M059J (cell line): ENCODE results near the gene IFNA2. TPM values are rescaled to one million over a fixed set of nuclear protein-coding genes. Genes with fewer than 3 reads are reported as not detected.
"Not testable (repeated sequence)": the region's sequence is repeated elsewhere in the genome, so short reads cannot be mapped to it uniquely, and the experiment has no call there.

Experiments
- DNase-seq: peaks from one replicate; pipeline ENCODE4 v3.0.0-alpha.2; 2012; ENCODE audit warnings: low read depth
- total RNA-seq: library from RNA; depleted of rRNA; stranded (reverse); fragments of >200 nt; shearing (Covaris generic); gene quantifications from 2 replicates; pipeline ENCODE4 v1.2.3, GENCODE V29; 2014; rRNA removed

IFNA2 gene
- total RNA-seq, 1 experiment from 2014 or later: not detected

DNA sequence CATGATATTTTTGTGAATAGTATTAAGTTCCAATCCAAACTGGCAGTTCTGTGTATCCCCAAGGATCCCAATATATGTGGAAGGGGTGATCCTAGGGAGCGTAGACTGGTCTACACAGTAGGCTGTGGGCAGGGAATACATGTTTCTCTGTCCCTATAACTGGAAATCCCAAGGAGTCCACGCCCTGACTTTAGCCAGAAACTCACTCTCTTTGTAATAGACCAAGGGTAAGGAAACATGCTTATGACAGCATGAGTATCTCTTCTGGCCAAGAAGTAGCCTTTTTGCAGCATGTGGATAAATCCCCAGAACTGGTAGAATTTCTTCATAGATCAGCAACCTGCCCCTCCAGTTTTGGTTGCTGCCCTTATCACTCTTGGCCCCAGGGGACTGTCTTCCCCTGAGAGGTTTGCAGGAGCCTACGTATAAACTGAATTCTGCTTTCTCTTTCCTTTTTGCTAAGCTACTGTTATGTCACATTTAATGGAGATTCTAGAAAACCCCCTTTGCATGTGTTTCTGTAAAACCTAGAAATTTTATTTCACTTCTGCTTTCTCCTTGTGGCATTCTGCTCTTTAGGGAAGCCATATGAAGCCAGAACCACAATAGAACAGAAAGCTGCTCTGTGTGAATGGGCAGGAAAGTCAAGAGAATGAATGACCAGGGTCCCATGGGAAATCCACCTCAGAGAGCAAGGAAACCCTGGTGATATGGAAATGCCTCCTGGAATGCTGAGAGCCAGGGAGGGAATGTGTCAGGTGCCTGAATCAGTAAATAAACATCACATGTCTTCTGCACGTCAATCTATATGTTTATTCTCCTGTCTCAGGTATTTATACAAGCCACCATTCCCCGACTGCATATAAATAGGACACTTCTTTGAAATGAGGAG, 3.5 kb downstream of the IFNA2 start:
- DNase-seq: peak; percentile 18

- DNase-seq: not testable (repeated sequence)
Measured at GRCh38 chr9:21371467-21371866, 13.7 kb downstream of the IFNA2 start.

- no peak for DNase-seq
Measured at GRCh38 chr9:21367957-21368356, 17.2 kb downstream of the IFNA2 start, which contains the start of gene IFNA13. Gene IFNA13, minus strand, starts transcription at chr9:21368057. Its CDS starts 47 bp downstream, at chr9:21368010.

DNA sequence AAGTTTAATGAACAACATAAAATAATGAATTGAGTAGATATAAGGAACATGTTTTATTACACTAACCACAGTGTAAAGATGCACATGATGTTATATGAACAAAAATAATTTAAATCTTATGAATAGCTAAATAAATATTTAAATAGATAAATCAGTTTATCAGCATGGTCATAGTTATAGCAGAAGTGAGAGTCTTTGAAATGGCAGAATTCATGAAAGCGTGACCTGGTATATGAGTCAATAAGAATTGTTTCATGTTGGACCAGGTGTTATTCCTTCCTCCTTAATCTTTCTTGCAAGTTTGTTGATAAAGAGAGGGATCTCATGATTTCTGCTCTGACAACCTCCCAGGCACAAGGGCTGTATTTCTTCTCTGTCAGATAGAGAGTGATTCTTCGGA, 18.0 kb downstream of the IFNA2 start:
- not testable (repeated sequence) for DNase-seq

- DNase-seq: no peak
Measured at GRCh38 chr9:21362287-21362686, 22.9 kb downstream of the IFNA2 start.

DNA sequence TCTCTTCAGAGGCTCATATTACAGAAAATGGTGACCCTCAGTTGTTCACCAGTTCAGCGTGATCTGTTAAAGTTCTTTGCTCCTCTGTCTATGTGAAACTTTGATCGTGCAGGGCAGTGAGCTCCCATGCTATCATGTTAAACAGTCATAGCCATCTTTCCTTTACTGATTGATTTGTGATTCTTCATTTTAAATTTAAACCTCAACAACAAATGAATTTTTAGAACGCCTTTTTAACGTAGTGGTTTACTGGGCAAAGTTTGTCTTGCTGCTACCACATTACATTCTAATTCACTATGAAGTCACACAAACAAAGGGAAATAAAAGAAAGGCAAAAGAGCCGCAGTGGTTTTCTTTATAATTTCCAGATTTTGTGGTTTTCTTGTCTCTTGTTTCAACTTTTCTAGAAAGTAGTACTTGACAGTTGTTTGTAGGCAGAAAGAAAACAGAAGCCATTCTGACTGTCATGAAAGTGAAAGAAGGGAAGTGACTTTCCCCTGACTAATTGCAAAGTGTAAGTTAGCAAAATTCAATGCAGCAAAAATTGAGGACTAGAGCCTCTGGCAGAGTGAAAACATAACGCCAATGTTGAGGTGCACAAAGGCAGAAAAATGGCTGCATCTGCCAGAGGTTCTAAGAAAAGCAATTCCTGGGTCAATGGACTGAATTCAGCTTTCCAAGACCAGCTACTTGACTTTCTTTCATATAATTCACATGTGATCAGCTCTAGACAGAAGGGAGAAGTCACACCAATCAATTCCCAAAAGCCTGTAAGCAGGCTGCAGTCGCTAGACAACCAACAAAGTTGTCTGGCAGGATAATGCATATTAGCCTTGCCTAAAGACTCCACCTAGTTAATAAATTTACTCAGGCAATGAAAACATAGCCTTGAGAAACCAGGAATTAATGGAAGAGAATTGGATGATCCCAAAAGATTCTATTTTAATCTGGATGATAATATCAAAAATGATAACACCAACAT, 27.4 kb downstream of the IFNA2 start:
- peak; percentile 37 for DNase-seq

- no peak for DNase-seq
Measured at GRCh38 chr9:21350787-21351186, 34.4 kb downstream of the IFNA2 start, which contains the start of gene IFNA6. Gene IFNA6, minus strand, starts transcription at chr9:21350887. Its CDS starts 0 bp downstream, at chr9:21350887.

GRCh38 chr9:21348430-21348970, 36.7 kb downstream of the IFNA2 start:
- DNase-seq: no peak

GRCh38 chr9:21340735-21341134, 44.5 kb downstream of the IFNA2 start:
- DNase-seq: no peak

GRCh38 chr9:21336457-21336856, 48.7 kb downstream of the IFNA2 start:
- peak; percentile 34 for DNase-seq

DNA sequence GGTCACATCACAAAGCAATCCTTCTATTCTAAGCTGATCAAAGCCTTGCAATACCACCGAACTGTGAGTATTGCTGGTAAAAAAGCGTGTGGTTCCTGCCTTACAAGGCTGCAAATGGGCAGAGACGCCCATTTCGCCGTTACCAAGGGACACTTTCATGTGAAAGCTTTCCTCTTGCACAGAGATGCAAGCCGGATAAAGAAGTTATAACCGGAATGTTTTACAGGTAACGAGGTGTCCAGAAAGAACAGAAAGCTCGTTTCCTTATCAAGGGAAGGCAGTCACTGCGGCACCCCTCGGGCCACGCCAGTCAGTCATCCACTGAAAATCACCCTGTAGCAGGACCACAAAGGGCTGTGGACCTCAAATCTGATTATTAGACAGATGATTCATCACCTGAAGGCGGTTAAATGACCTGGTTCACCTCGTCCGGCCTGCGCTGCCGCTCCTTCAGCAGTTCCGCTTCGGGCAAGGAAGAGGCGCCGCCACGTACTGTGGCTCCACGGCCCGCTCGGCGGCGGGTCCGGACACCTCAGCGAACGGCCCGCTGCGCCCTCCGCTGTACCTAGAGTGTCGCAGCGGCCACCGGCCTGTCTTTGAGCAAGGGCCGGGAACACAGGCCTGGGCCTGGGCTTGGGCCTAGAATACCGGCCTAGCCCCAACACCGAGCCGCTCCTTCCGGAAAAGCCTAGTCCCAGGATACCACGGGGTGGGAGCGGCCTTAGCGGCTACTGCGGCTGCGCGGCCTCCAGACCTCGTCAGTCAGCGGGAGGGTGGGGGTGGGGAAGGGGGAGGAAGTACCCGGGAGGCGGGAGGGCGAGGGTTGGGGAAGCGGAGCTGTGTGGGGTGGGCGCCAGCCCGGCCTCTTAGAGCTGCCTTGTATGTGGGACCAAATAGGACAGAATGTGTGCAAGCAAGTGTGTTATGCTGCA, 50.2 kb downstream of the IFNA2 start, which contains the start of gene KLHL9:
Gene KLHL9 (minus strand): TSS at position 704 of the 932 bp plus-strand sequence. CDS start 545 bp downstream, at position 159.
- DNase-seq: peak; percentile 93

Other genes starting within 250 kb of the IFNA2 start
- gene IFNW1, start 243.6 kb downstream of the IFNA2 start, total RNA-seq: not detected in 2 replicates
- not detected in 2 replicates for gene IFNA21, start 218.7 kb downstream of the IFNA2 start, total RNA-seq
- not detected in 2 replicates for gene IFNA4, start 197.8 kb downstream of the IFNA2 start, total RNA-seq
- gene IFNA7, start 183.2 kb downstream of the IFNA2 start, total RNA-seq: not detected in 2 replicates
- not detected in 2 replicates for gene IFNA10, start 178.3 kb downstream of the IFNA2 start, total RNA-seq
- not detected in 2 replicates for gene IFNA16, start 168.1 kb downstream of the IFNA2 start, total RNA-seq
- not detected in 2 replicates for gene IFNA17, start 157.2 kb downstream of the IFNA2 start, total RNA-seq
- not detected in 2 replicates for gene IFNA14, start 145.4 kb downstream of the IFNA2 start, total RNA-seq
- gene IFNA5, start 80.1 kb downstream of the IFNA2 start, total RNA-seq: not detected in 2 replicates
- gene KLHL9, start 50.0 kb downstream of the IFNA2 start, total RNA-seq: 15.9 and 24.5 TPM in 2 replicates
- gene IFNA6, start 34.5 kb downstream of the IFNA2 start, total RNA-seq: not detected in 2 replicates
- gene IFNA13, start 17.3 kb downstream of the IFNA2 start, total RNA-seq: not detected in 2 replicates
- not detected in 2 replicates for gene IFNA8, start 23.7 kb upstream of the IFNA2 start, total RNA-seq
- gene IFNA1, start 55.0 kb upstream of the IFNA2 start, total RNA-seq: not detected in 2 replicates
- 0.57 TPM in 1 of 2 replicates, not detected in the other for gene IFNE, start 96.9 kb upstream of the IFNA2 start, total RNA-seq